Right lung (tissue), 10 donors: ENCODE measurements around the gene MFN1. TPM values are rescaled to one million over a fixed set of nuclear protein-coding genes. Genes with fewer than 3 reads are reported as not detected.
"Not testable (repeated sequence)": the region's sequence is repeated elsewhere in the genome, so short reads cannot be mapped to it uniquely, and the experiment has no call there.

Experiments used
- DNase-seq, 2 donors: peaks; one replicate each; pipeline ENCODE4 v3.0.0-alpha.2; 2013
- long read RNA-seq, 8 donors: transcript quantifications; one replicate each; lab custom pipeline, GENCODE V29; 2026
- polyA plus RNA-seq, 5 donors: library from polyadenylated mRNA; unstranded; fragments of 120-200 nt; gene quantifications; one replicate each; pipeline versions ENCODE4 v1.2.1 to v1.2.3, GENCODE V29; 2013; ENCODE audit warnings: inconsistent platforms in 1 of 5, low replicate concordance in 1 of 5; ENCODE audit not compliant: insufficient read length in 5 of 5, insufficient read depth in 1 of 5

The MFN1 gene
- polyA plus RNA-seq = 10 to 100 TPM; 48.4 to 78.6 (median 72.5) TPM
- long read RNA-seq, donor 1, full-length matches to known transcripts = 2 of 175 reads
- long read RNA-seq, donor 1, partial matches to known transcripts = 173 of 175 reads
- long read RNA-seq, donor 1, other reads (novel, unspliced or antisense) = 0 of 175 reads
- long read RNA-seq, donor 2, full-length matches to known transcripts = 2 of 2 reads
- long read RNA-seq, donor 2, partial matches to known transcripts = 0 of 2 reads
- long read RNA-seq, donor 2, other reads (novel, unspliced or antisense) = 0 of 2 reads
- long read RNA-seq, donor 3, full-length matches to known transcripts = 1 of 27 reads
- long read RNA-seq, donor 3, partial matches to known transcripts = 26 of 27 reads
- long read RNA-seq, donor 3, other reads (novel, unspliced or antisense) = 0 of 27 reads
- long read RNA-seq, donor 4, partial matches to known transcripts = 5 of 5 reads
- long read RNA-seq, donor 4, other reads (novel, unspliced or antisense) = 0 of 5 reads
- long read RNA-seq, donor 5, full-length matches to known transcripts = 1 of 66 reads
- long read RNA-seq, donor 5, partial matches to known transcripts = 65 of 66 reads
- long read RNA-seq, donor 5, other reads (novel, unspliced or antisense) = 0 of 66 reads
- long read RNA-seq, donor 6, full-length matches to known transcripts = 1 of 11 reads
- long read RNA-seq, donor 6, partial matches to known transcripts = 10 of 11 reads
- long read RNA-seq, donor 6, other reads (novel, unspliced or antisense) = 0 of 11 reads
- long read RNA-seq, donor 7, full-length matches to known transcripts = 1 of 29 reads
- long read RNA-seq, donor 7, partial matches to known transcripts = 28 of 29 reads
- long read RNA-seq, donor 7, other reads (novel, unspliced or antisense) = 0 of 29 reads
- long read RNA-seq, donor 8, full-length matches to known transcripts = 1 of 1 reads
- long read RNA-seq, donor 8, partial matches to known transcripts = 0 of 1 reads
- long read RNA-seq, donor 8, other reads (novel, unspliced or antisense) = 0 of 1 reads

DNA sequence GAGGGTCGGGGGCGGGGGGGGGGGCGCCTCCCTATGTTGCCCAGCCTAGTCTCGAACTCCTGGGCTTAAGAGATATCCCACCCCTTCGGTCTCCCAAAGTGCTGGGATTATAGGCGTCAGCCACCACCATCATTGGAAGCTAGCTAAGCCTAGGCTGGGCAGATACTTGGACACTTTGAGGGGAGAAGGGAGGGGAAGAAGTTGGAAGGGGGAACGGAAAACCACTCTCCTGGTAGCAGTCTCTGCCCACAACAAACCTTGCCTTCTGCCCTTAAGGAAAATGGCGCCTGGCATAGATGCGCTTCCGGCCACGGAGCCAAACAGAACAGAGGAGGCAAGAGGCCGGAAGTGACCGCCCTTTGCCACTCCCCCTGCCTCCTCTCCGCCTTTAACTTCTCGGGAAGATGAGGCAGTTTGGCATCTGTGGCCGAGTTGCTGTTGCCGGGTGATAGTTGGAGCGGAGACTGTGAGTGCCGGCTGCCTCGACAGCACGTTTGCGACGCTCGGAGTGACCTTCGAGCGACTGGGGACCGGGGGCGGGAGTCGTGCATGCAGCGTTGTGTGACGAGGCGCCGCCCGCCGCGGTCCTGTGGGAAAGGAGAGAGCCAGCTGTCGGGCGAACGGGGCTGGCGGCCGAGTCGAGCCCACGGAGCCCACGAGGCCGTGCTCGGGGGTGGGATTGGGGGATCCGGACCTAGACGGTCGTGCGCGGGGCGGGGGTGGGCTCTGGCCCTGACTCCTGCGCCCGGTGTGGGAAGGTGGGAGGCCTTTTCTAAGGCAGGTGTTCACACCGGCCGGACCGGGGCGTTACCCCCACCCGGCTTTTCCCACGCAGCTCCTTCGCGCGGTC is at the start of gene MFN1:
Gene MFN1 (plus strand): TSS at position 365 of the 850 bp plus-strand sequence. CDS start 1,143 bp downstream, outside the sequence.
- DNase-seq = peak; percentile 93 to 97

DNA sequence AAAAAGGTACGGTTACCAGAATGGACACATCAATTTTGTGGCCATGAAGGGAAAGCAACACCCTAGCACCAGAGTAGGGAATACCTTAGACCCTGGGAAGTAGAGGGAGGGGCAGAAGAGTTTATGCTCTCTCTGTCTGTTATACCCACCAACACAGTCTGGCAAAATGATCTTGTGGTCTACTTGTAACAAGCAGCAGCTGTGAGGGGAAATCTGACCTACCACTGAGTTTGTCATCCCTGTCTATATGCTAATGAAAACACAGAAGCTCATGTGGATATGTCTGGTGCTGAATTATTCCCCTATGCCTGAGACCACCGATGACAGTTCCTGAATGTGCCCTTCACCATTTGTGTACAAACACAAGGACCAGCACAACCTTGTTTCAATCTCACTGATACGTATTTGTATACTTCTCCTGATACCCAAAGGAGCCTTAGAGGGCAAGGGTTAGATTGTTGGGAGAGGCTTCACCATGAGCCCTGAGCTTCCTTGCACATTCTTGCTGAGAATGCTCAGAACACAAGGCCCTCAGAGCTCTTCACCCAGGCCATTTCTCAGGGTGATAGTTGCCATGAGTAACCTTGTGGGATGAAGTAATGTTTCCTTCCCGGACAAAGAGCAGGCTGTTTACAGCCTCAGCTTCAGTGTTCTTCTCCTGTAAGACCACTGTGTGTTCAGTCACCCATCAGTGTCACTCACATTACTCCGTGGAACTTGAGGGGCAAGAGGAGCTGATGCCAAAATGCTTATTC is 49.4 kb upstream of the MFN1 start:
- DNase-seq = no peak

DNA sequence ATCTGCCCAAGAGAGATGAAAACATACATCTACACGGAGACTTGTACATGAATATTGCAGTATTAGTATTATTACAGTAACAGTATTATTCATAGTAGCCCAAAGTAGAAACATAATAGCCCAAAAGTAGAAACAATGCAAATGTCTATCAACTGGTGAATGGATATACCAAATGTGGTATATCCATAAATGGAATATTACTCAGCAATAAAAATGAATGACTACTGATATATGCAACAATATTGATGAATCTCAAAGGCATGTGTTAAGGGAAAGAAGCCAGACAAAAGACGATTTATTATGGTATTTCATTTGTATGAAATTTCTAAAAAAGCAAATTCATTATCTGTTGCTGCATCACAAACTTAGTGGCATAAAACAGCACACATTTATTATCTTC is 48.2 kb upstream of the MFN1 start:
- no peak for DNase-seq

DNA sequence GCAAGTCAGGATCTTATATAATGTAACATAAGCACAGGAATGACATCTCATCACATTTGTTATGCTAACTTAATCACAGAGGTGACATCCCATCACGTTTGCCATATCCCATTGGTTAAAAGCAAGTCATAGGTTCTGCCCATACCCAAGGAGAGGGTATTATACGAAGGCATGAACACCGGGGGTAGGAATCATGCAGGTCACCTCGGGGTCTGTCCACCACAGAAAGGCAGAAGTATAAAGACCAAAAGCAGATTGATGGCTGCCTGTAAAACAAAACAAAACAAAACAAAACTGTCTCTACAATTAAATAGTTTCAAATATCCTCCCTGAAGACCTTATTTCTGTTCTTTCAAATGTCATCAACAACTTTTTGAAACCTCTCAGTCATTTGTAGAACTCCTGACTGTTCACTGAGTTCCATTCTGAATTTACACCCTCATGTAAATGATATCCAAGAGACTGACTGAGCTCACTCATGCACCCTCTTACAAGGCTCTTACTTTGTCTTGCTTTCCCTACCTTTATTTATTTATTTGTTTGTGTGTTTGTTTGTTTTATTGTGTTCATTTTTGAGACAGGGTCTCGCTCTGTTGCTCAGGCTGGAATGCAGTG is 47.4 kb upstream of the MFN1 start:
- no peak for DNase-seq

DNA sequence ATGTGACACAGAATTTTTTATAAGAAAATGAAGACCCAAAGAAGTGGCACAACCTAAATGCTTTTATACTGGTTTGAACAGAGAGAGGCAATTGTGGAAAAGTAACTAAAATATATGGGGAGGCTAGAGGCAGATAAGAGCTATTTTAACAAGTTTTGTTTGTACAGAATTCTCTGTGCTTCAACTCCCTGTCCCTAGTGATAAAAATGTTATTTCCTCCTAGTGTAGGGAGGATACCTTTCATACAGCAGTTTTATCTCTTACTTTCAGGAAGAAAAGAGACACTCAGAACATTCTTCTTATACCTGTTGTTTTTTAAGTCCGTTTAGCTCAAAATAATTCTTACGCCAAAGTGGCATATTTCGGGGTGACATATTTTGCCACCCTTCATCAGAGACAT is 45.9 kb upstream of the MFN1 start:
- DNase-seq = no peak

DNA sequence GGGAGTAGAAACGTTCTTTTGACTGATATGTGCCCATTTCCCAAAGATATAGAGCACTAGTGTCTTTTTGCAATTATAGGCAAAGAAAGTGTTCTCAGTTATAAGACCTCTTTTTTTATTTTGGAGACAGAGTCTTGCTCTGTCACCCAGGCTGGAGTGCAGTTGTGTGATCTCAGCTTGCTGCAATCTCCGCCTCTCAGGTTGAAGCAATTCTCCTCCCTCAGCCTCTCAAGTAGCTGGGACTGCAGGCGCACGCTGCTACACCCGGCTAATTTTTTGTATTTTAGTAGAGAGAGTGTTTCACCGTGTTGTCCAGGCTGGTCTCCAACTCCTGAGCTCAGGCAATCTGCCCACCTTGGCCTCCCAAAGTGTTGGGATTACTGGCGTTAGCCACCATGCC is 45.4 kb upstream of the MFN1 start:
- DNase-seq = no peak

DNA sequence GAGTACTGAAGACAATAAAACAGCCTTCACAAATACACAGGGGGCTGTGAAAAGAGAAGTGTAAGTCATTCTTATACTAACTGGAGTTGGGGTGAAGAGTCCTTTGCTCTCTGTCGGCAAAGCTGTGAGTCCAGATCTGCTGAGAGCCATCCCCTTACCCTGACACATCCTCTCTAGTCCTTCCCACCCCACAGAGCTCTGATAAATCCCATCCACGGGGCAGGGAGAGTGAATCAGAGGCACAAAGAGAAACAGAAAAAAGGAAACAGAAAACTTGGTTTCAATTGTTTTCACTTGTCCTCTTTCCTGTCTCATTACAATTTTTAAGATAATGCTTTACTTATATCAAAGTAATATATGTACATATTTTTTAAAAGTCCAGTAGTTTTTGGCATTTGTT is 42.9 kb upstream of the MFN1 start:
- no peak for DNase-seq

DNA sequence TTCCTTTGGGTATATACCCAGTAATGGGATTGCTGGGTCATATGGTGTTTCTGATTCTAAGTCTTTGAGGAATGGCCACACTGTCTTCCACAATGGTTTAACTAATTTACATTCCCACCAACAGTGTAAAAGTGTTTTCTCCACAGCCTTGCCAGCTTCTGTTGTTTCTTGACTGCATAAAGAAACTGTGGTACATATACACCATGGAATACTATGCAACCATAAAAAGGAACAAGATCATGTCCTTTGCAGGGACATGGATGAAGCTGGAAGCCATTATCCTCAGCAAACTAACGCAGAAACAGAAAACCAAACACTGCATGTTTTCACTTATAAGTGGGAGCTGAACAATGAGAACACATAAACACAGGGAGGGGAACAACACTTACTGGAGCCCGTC is 40.1 kb upstream of the MFN1 start:
- not testable (repeated sequence) for DNase-seq

DNA sequence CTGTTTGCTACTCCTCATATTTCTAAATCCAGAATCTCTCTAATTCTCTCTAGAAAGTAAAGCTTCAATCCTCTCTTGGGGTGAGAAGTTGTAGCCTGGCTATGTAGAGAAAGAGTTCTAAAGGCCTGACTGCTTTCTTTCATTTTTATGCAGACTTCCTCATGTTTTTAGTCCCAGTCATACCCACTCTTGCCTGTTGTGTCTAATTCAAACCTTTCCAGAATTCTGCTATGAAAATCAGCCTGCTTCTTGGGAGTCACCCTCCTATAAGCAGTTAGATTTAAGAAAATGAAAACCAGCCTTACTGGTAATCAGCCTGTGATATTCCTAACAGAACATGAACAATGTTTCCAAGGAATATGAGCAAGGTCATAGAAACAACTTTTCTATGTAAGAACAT is 39.5 kb upstream of the MFN1 start:
- no peak for DNase-seq

DNA sequence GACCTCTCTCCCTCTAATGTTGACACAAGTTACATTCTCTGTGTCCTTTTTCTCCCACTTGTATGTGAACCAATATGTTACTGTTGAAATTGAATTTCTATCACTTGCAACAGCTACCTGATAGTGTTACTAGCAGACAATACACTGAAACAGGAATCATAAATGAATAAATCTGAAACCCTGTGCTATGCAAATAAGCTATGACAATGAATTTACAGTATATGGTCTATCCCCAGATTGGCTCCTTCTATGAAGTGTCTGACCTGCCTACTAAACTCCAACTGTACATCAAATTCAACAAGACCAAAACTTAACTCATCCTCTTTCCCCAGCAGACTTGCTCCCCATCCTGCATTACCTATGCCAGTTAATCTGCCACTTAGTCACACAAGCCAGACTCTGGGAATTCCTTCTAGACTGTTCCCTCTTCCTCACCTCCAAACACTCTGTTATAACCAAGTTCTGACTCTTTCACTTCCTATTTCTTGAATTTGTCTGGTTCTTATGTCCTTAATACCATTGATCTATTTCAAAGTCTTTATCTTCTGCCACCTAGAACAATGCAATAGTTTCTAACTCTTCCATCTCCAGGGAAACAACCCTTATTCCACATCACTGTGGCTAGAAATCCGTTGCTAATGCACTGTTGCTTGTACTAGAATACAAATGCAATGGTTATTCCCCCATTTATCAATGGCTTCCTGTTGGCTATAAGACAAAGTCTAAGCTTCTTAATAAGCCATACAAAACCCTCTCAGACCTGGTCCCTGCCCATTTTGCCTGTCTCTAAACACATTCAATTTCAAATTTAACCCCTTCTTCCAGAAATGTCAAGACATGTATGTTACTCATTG is 38.1 kb upstream of the MFN1 start:
- DNase-seq = no peak

DNA sequence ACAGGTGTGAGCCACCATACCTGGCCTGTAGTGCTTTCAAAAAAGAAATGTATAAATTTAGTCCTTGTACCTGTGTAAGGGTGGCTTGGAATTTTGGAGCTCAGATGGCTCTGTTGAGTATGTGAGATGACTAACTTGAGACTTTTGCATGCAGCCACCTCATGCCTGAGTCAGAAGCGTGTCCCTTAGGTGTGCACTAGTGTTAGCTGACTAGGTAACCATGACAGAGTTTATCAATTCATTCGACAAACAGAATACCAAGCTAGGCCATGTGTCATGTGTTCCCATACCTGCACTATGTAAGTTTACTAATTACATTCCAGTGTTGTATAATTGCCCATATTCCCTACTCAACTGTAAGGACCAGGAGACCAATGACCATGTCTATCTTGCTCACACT is 28.6 kb upstream of the MFN1 start:
- DNase-seq = no peak

DNA sequence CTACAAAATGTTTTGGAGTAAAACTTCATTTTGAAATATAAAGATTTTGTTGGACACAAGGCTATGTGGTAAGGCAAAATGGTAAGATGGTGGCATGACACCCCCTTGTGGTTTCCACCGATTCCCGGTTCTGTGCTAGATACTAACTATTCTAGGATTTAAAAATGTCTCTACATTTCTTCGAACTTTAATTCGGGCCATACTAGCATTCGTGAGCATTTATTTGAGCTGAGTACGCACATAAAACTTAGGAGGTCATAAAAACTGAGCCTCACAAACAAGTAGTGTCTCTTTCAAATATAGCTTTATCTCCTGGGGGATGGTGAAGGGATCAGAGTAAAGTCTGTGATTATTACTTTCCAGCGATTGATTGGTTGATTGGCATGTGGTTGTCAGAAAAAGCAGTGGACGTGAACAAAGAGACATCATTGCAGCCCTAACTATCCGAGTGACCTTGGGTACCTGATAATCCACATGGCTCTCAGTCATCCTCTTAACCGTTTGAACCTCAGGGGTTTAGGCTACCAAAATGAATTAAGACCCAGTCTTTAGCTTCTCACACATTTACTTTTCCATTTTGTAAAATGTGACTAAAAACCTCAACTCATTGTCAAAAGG is 25.7 kb upstream of the MFN1 start:
- peak; percentile 23 to 46 for DNase-seq

DNA sequence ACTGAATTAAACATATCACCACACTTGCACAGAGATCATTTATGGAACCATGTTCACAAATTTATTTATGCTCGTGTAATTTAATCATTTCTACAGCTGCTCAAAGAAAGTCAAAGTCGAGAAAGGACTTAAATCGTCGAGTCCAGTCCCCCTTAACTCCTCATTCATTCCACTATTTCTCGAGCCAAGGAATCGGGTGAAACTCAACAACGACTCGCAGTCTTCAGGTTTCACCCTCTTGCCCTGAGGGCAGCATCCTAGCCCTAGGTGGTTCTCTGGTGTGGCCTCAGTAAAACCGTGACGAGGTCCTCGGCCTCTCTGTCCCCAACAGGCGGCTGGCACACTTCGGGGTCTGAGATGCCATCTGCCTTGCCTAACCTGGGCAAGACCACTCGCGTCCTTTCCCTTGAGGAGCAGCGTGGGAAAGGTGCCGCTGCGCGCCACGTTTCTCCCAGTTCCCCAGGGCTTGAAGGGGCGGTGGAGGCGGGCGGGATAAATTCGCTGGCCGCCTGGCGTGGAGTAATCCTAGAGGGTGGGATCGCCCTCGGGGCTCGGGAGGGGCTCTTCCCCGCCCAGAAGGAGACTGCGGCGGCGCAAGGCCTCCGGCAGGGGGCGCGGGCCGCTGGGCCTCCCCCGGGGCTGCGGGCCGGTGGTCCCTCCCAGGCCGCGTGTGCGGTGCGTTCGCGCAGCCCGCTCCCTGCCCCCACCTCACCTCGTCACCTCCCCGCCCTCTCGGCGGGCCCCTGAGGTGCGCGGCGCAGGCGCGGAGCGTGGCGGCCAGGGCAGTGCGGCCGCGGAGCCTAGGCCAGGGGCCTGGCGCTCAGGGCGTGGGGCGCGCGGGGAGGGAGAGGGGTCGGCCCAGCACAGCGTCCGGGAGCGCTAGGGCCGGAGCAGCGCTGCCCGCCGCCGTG is 25.0 kb upstream of the MFN1 start, which contains the start of gene ZNF639:
Gene ZNF639 (plus strand): TSS at position 746 of the 911 bp plus-strand sequence. CDS start 5,263 bp downstream, outside the sequence.
- DNase-seq = peak; percentile 91 to 93

DNA sequence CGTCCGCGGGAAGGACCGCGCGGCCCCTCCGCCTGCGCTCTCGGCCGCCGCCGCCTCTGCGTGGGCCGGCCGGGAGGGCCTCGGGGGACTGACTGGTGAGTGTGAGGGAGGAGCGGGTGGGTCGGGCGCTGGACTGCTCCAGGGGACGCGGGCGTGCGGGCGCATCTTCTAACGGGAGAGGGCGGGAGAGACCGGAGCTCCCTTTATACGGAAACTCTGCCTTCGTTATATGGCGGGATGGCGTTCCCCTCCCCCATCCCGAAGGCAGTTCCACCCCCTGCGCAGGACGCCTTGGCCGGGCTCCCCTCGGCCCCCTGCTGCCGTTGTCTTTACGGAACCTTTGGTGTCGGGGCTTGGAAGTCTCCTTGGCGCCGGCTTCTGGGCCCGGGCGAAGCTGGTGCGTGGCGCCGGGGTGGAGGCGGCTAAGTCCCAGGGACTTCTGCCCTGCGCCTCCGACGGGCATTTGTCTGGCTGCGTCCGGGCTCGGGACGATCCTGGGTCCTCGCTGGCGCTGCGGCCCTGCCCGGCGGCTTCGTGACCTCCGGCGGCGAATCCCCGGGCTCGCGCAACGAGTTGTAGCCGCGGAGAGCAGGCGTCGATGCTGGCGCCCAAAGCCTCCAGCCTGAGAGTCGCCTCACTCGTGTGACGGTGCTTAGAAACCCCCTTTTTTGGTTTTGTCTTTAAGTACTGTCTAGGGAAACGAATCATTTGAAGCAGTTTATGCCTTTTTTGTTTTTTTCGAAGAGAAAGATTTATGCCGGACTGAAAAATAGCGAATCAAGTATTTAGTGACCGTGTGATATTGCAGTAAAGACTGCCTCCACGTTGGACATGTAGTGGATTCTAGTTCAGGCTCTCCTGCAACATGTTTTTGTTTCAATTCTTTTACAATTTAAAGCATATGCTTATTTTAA is 24.1 kb upstream of the MFN1 start:
- DNase-seq = peak; percentile 71 to 73

DNA sequence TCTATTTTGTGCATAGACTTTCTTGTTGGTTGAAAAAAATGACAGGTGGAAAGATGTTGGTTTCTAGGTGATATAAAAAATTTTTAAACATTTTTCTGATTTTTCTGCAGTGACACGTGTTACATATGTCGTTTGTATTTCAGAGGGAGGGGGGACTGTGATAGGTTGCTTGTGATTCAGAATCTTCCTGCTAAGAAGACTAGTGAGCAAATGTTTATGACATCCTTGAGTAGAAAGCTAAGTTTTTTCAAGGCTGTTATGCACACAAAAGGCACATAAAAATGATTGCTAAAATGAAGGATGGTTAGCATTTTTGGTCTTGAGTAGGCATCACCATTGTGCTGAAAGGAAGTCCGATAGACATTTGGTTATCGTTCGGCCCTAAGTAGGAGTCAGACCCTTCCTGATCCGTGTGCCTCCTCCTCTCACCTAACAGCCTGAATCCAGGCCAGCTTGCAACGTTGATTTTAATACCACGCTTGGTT is 23.2 kb upstream of the MFN1 start:
- DNase-seq = no peak

DNA sequence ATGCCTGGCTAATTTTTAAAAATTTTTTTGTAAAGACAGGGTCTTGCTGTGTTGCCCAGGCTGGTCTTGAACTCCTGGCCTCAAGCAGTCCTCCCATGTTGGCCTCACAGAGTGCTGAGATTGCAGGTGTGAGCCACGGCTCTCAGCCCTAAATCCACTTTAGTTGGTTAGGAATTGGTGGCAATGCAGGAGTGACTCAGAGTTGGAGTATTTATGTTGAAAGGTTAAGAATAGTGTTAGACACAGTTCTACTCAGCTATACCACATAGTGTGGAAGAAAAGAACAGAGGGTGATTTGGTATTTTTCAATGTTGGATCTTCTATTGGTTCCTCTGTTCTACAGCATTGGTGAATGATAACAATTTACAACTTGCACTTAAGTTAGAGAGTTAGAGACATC is 17.1 kb upstream of the MFN1 start:
- no peak for DNase-seq
